ENCODE results near the gene AHR.
"Not testable (repeated sequence)": the region's sequence is repeated elsewhere in the genome, so short reads cannot be mapped to it uniquely, and the experiment has no call there.

Gene AHR

DNA sequence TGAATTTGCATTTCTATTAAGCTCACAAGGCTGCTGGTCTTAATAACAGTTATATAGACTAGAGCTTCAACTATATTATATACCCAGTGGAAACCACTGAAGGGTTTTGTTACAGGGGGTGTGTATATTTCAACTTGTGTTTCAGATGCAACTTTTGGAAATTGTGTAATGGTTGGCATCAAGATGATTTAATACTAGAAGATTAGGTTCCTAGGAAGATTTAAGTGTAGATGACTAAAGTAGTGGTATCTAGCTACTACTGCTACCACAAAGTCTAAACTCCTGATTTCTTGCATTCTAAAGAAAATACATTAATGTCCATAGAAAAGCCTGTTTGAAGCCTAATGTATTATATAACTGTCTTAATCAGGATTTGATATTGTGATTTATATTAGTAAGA, 30.2 kb downstream of the AHR start:
- no peak overlapping the region for H3K4me3 ChIP-seq
- H3K27ac ChIP-seq, result no peak overlapping the region

GRCh38 chr7:17329440-17329839, 31.0 kb downstream of the AHR start:
- H3K4me3 ChIP-seq, result no peak overlapping the region
- H3K27ac ChIP-seq, result peak overlapping the region in 1 of 21 experiments; percentile 24

DNA sequence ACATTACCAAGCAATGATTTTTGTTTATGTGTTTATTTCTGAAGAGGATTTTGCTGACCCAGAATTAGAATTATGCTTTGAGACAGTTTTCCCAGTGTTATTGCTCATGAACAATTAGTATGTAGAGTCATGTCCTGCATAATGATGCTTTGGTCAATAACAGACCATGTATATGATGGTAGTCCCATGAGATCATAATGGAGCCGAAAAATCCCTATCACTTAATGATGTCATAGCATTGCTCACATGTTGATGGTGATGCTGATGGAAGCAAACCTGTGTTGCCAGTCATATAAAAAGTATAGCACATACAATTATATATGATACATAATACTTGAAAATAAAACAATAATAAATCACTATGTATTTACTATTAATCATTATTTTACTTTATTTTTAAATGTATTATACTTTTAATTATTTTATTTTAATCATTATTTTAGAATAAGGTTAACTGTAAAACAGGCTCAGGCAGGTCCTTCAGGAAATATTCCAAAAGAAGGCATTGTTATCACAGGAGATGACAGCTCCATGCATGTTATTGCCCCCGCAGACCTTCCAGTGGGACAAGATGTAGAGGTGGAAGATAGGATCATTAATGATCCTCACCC, 33.5 kb downstream of the AHR start:
- H3K4me3 ChIP-seq, result no peak overlapping the region
- no peak overlapping the region for H3K27ac ChIP-seq

- no peak overlapping the region for H3K4me3 ChIP-seq
- H3K27ac ChIP-seq, result peak overlapping the region in 1 of 21 experiments; percentile 36
Measured at GRCh38 chr7:17333221-17333620, 34.8 kb downstream of the AHR start.

GRCh38 chr7:17336168-17336567, 37.7 kb downstream of the AHR start:
- Histone ChIP-seq H3K27ac (peak overlapping the region in 1 of 21 experiments; percentile 13), H3K4me3 (no peak overlapping the region)

- H3K27ac ChIP-seq, result peak overlapping the region in 1 of 21 experiments; percentile 30
- H3K4me3 ChIP-seq, result no peak overlapping the region
Measured at GRCh38 chr7:17339139-17339538, 40.7 kb downstream of the AHR start.

- H3K27ac ChIP-seq, result peak overlapping the region in 6 of 21 experiments; percentile 5 to 52 (median 32)
Measured at GRCh38 chr7:17339952-17340351, 41.5 kb downstream of the AHR start.

DNA sequence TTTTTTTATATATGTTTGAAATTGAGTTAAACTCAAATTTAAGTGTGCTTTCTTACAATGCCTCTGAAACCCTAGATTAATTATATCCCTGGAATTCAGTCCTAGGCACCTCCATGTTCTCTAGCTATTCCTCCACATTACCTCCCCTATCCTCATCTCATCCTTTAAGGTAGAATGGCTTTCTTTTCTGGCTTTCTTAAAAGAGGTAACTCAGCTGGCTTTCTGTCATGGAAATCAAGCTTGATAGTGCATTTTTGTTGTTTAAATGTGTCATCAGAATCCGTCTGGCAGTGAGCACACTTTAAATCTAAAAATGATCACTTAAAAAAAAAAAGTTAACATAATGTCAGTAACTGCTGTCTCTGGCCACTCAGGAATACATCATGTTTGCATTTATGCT, 42.2 kb downstream of the AHR start:
- Histone ChIP-seq H3K27ac (peak overlapping the region in 3 of 21 experiments; percentile 9 to 33 (median 20)), H3K4me3 (no peak overlapping the region)

More at GRCh38 chr7:17339952-17340351, 41.5 kb downstream of the AHR start:
- no peak overlapping the region for H3K4me3 ChIP-seq

GRCh38 chr7:17342756-17343155, 44.3 kb downstream of the AHR start:
- Histone ChIP-seq H3K4me3 (no peak overlapping the region), H3K27ac (peak overlapping the region in 1 of 21 experiments; percentile 7)

DNA sequence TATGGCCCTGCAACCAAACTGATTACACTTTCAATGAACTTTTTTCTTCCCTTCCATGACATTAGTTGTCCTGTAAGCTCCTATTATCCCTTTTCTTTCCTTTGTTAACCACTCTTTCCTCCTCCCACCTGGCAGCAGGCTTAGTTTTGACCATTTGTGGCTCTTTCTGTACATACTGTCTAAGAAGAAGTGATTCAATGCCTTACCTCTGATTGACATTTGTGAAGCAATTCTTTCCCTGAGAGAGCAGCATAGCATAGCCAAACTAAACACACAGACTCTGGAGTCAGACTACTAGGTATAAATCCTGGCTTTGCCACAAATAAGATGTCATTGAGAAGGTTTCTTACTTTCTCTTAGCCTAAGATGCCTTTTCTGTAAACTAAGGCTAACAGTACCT, 48.9 kb downstream of the AHR start:
- no peak overlapping the region for H3K27ac ChIP-seq
- H3K4me3 ChIP-seq, result no peak overlapping the region

DNA sequence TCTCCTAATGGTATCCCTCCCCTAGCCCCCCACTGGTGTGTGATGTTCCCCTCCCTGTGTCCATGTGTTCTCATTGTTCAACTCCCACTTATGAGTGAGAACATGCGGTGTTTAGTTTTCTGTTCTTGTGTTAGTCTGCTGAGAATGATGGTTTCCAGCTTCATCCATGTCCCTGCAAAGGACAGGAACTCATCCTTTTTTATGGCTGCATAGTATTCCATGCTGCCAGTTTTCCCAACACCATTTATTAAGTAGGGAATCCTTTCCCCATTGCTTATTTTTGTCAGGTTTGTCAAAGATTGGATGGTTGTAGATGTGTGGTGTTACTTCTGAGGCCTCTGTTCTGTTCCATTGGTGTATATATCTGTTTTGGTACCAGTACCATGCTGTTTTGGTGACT, 50.5 kb downstream of the AHR start:
- H3K4me3 ChIP-seq, H3K27ac ChIP-seq: not testable (repeated sequence)

DNA sequence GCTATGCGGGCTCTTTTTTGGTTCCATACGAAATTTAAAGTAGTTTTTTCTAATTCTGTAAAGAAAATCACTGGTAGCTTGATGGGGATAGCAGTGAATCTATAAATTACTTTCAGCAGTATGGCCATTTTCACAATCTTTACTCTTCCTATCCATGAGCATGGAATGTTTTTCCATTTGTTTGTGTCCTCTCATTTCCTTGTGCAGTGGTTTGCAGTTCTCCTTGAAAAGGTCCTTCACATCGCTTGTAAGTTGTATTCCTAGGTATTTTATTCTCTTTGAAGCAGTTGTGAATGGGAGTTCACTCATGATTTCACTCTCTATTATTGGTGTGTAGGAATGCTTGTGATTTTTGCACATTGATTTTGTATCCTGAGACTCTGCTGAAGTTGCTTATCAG, 51.9 kb downstream of the AHR start:
- H3K4me3 ChIP-seq, H3K27ac ChIP-seq: not testable (repeated sequence)

DNA sequence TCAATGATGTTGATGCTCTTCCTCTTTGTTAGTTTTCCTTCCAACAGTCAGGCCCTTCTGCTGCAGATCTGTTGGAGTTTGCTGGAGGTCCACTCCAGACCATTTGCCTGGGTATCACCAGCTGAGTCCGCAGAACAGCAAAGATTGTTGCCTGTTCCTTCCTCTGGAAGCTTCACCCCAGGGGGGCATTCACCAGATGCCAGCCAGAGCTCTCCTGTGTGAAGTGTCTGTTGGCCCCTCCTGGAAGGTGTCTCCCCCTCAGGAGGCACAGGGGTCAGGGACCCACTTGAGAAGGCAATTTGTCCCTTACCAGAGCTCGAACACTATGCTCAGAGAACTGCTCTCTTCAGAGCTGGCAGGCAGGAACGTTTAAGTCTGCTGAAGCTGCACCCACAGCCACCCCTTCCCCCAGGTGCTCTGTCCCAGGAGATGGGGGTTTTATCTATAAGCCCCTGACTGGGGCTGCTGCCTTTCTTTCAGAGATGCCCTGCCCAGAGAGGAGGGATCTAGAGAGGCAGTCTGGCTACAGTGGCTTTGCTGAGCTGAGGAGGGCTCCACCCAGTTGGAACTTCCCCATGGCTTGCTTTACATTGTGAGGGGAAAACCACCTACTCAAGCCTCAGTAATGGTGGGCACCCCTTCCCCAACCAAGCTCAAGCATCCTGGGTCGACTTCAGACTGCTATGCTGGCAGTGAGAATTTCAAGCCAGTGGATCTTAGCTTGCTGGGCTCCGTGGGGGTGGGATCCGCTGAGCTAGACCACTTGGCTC, 55.4 kb downstream of the AHR start:
- H3K4me3 ChIP-seq, result not testable (repeated sequence)
- H3K27ac ChIP-seq, result peak overlapping the region in 3 of 21 experiments; percentile 37 to 52 (median 49)

DNA sequence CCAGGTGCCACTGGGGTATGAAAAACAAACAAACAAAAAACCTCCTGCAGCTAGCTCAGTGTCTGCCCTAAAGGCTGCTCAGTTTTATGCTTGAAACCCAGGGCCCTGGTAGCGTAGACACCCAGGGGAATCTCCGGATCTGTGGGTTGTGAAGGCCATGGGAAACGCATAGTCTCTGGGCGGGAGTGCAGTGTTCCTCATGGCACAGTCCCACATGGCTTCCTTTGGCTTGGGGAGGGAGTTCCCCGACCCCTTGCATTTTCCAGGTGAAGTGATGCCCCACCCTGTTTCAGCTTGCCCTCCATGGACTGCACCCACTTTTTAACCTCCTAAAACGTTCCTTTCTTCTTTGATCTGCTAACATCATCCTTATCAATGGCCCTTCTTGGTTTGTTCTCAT, 56.0 kb downstream of the AHR start:
- Histone ChIP-seq H3K27ac (peak overlapping the region in 5 of 21 experiments; percentile 8 to 52 (median 37)), H3K4me3 (no peak overlapping the region)

DNA sequence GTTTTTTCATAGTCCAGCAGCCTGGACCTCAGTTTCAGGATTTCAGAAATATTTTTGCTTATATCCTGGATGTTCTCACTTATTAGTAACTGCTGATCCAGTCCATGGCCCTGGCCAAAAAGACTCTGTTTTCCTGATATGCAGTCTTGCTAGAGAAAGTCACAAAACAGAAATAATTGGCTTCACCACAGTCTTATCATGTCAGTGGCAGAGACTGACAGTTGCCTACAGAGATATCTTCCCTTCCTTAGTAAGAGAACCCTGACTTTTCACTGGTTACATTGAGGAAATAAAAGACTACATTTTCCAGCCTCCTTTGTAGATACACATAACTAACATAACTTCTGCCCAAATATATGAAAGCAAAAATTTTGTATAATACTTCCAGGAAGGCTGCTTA, 56.6 kb downstream of the AHR start:
- no peak overlapping the region for H3K27ac ChIP-seq

GRCh38 chr7:17357952-17358351, 59.5 kb downstream of the AHR start:
- no peak overlapping the region for H3K4me3 ChIP-seq
- H3K27ac ChIP-seq, result no peak overlapping the region

More for the DNA sequence above, 56.6 kb downstream of the AHR start:
- no peak overlapping the region for H3K4me3 ChIP-seq

DNA sequence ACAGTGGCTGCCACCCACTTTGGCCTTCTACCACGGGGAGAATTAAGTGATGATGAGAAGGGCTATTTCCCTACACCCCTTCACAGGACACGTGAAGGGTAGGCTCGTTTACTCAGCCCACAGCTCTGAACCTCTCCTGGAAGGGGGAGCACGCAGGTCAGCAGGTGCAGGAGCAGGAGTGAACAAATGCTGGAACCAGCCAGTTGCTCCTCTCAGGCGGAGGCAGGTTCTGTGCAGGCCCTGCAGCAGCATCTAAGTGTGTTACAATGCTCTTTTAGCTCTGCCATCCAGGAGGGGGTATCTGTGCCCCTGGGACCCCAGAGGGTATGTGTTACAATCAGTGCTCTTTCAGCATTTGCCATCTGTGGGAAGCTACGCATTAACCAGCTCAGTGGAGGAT, 61.2 kb downstream of the AHR start:
- no peak overlapping the region for H3K4me3 ChIP-seq
- no peak overlapping the region for H3K27ac ChIP-seq

DNA sequence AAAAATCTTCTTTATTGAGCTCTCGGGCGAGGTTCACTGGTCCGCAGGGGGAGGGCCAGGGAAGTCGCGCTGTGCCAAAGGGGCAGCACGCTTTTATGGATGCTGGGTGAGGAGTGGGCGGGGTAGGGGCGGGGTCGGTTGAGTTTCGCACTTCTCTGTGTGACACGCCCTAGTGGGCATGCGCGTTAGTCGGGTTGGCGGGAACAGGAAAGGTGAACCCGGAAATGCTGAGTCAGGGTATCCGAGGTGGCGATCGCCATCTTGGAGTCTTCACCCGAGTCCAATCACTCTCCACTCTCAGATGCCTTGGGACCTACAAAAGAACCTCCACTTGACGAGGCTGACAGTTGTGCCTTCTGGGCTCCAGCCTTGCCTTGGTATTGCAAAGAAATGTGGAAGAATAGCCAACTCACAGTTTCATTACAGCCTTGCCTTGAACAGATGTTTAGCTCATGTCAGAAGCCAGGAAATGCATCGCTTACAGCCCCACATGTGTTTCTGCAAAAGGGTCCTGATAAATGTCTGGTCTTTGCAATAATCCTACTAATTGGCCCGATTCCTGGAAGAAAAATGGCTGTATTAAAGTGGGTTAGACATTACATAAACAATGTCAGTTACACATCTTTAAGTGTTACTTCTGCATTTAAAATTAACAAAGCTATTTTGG, 64.1 kb downstream of the AHR start:
- Histone ChIP-seq H3K27ac (no peak overlapping the region), H3K4me3 (no peak overlapping the region)

DNA sequence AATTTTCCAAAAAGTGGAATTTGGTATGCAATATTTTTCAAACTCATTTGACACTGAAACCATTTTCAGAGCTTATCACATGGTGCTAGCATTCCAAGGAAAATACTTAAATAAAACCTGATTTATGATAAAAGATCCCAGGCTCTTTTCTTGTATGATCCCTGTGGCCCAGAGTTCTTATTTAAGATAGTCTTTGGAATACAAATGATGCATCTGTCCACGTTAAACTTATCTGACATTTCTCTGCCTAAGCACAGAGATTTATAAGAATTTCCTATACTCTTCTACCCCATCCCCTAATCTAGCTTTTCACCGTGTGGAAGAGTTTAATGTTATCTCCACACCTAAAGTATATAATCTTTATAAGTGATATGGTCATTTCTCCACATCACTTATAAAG, 66.2 kb downstream of the AHR start:
- Histone ChIP-seq H3K4me3 (no peak overlapping the region), H3K27ac (no peak overlapping the region)

DNA sequence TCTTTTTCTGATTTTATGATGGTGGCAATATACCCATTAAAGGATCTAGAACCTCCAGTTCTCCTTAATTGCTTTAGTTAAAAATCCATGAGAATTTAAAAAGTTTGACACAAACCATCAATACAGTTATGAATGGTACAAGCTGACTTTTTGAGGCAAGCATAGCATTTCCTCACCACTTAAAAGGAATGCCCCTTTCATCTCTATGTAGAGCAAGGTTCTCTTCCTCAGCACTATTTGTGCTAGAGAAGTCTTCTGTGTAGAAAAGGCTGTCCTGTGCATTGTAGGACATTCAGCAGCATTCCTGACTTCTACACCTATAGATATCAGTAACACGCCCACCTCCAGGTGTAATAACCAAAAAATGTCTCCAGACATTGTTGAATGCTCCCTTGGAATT, 67.3 kb downstream of the AHR start:
- Histone ChIP-seq H3K27ac (no peak overlapping the region), H3K4me3 (no peak overlapping the region)

- H3K4me3 ChIP-seq, result no peak overlapping the region
- peak overlapping the region in 7 of 21 experiments; percentile 6 to 78 (median 32) for H3K27ac ChIP-seq
Measured at GRCh38 chr7:17367502-17367901, 69.0 kb downstream of the AHR start.

All from skin epidermis (tissue), 12 donors.